ENCODE results near the gene CARD11. TPM values are rescaled to one million over a fixed set of nuclear protein-coding genes. Genes with fewer than 3 reads are reported as not detected.

The CARD11 gene
- total and polyA plus RNA-seq, 11 donors: 0.15 to 3.2 (median 0.33) TPM; not detected in 2

- peaks cover 0 to 11% (median 0%) of the 10 kb centered on the region in 9 donors for H3K27me3 ChIP-seq
These were observed 134.6 kb downstream of the CARD11 start for GRCh38 chr7:2909043-2909442.

DNA sequence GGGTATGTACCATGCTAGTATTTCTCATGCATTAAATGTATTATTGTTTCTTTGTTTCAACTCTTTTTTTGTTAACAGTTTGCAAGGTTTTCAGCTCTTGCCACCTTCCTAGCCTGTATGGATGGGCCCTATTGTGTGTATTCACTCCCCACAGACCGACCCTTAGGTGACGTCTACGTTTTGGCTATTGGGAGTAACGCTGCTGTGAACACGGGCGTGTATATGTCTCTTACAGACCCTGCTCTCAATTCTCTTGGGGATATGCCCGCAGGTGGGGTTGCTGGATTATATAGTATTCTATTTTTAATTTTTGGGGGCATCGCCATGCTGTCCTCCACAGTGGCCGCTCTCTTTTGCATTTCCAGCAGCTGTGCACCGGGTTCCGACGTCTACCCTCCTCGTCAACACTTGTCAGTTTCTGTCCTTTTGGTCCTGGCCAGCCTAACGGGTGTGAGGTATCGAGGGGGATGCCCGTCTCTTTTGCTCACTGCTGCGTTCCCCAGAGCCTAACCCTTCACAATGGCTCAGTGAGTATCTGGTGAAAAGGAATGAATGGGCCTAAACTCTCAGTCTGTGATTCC is 135.5 kb downstream of the CARD11 start:
- intact Hi-C loops (cut with DNase I): no loop called here
- DNase-seq (no peak), ATAC-seq (no peak)
- H3K9me3 ChIP-seq: peaks cover 0 to 6% (median 0%) of the 10 kb centered on the region in 12 donors
- WGBS, 4 donors: 89 to 95% (median 90%) methylated on average over 17 of the region's 17 CpGs
- H3K27ac ChIP-seq: no peak overlapping the region
- no peaks in the 10 kb centered on the region for H3K36me3 ChIP-seq
- peaks cover 0 to 3% (median 0%) of the 10 kb centered on the region in 9 donors for H3K27me3 ChIP-seq
- TF ChIP-seq CTCF (IDR thresholded peaks at IDR 0.05) (no peak), POLR2A (IDR thresholded peaks at IDR 0.05) (no peak)
- peaks cover 0 to 3% (median 0%) of the 10 kb centered on the region in 12 donors for H3K4me1 ChIP-seq
- no peak overlapping the region for H3K4me3 ChIP-seq

More at GRCh38 chr7:2909043-2909442, 134.6 kb downstream of the CARD11 start:
- ATAC-seq: no peak
- Histone ChIP-seq H3K4me1 (no peaks in the 10 kb centered on the region), H3K36me3 (no peaks in the 10 kb centered on the region), H3K27ac (no peak overlapping the region), H3K4me3 (no peak overlapping the region), H3K9me3 (peaks cover 0 to 6% (median 0%) of the 10 kb centered on the region in 12 donors)
- WGBS, 4 donors: 85 to 97% (median 92%) methylated on average over 15 to 17 of the region's 17 CpGs
- no peak for TF ChIP-seq POLR2A (IDR thresholded peaks at IDR 0.05)
- no peak for TF ChIP-seq CTCF (IDR thresholded peaks at IDR 0.05)
- intact Hi-C loops (cut with DNase I): no loop called here
- DNase-seq: no peak

DNA sequence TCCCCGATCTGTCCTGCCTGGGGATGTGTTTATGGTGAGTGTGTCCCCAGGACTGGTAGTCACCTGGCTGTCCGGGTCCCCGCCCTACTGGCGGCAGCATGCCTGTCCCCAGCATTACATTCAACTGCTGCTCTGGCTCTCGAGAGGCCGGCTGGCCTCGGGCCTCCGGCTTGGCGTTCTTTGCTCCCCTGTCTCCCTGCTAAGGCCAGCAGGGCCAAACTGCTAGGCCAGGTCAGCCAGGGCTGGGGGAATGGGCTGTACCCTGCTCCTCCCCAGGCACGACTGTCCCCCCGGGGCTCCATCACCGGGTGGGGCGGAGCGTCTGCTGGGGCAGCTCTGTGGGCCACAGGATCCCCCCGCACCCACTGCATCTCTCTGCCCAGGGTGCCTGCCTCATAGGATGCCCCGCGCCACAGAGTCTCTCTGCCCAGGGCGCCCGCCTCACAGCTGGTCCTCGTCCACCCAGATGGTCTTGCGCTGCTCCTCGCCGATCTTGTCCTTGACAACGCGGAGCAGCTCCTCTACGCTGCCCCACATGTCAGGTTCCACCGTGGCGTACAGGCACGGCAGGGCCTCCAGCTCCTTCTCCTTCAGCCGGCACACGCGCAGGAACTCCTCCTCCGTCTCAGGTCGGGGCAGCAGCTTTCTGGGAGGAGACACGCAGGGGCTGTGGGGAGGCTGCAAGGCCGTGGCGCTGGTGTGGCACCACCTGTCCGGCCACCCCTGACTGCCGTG is 137.3 kb downstream of the CARD11 start:
- Histone ChIP-seq H3K4me3 (no peak overlapping the region), H3K36me3 (no peaks in the 10 kb centered on the region), H3K9me3 (peaks cover 0 to 6% (median 0%) of the 10 kb centered on the region in 12 donors), H3K27me3 (peaks cover 0 to 19% (median 0%) of the 10 kb centered on the region in 9 donors), H3K27ac (no peak overlapping the region), H3K4me1 (peaks cover 0 to 5% (median 0%) of the 10 kb centered on the region in 12 donors)
- 89 to 91% (median 90%) methylated on average over 30 to 39 of the region's 39 CpGs for WGBS, 4 donors
- intact Hi-C loops (cut with DNase I): no loop called here
- TF ChIP-seq POLR2A (IDR thresholded peaks at IDR 0.05): no peak
- no peak for TF ChIP-seq CTCF (IDR thresholded peaks at IDR 0.05)
- ATAC-seq (peak in 1 of 4 donors; percentile 9), DNase-seq (no peak)

DNA sequence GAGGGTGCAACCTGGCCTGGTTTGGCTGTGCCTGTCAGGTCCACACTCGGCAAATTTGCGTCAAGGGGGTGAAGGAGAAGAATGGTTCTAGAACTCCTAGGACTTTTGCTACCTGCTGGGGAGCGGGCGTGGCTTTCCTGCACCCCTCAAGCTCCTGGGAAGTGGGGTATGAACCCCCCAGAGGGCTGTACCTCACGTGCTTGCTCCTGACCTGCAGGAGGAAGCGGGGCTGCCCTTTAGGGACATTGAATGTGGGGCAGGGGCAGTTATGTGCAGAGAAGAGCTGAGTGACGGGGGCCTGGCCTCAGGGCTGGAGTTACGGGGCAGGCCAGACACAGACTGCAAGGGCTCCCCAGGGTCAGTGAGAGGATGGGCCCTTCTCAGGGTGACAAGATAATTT is 138.2 kb downstream of the CARD11 start:
- H3K9me3 ChIP-seq: peaks cover 0 to 6% (median 0%) of the 10 kb centered on the region in 12 donors
- H3K36me3 ChIP-seq: no peaks in the 10 kb centered on the region
- no peak for TF ChIP-seq POLR2A (IDR thresholded peaks at IDR 0.05)
- TF ChIP-seq CTCF (IDR thresholded peaks at IDR 0.05): no peak
- H3K27ac ChIP-seq: no peak overlapping the region
- WGBS, 4 donors: 87 to 92% (median 89%) methylated on average over 6 to 8 of the region's 8 CpGs
- DNase-seq: no peak
- peaks cover 0 to 20% (median 0%) of the 10 kb centered on the region in 9 donors for H3K27me3 ChIP-seq
- intact Hi-C loops (cut with DNase I): no loop called here
- no peak for ATAC-seq
- no peak overlapping the region for H3K4me3 ChIP-seq
- peaks cover 0 to 5% (median 0%) of the 10 kb centered on the region in 12 donors for H3K4me1 ChIP-seq

Data from heart left ventricle (tissue), 16 donors.